Right lobe of liver (tissue), 6 donors: ENCODE measurements around the gene MYO9A. TPM values are rescaled to one million over a fixed set of nuclear protein-coding genes. Genes with fewer than 3 reads are reported as not detected.

ENCODE experiments used
- ATAC-seq, 4 donors: fragments of 200-7000 bp; cut with Tn5 transposase; one replicate each; pipeline ENCODE4 v1.9.1; 2020; ENCODE audit warnings: mild to moderate bottlenecking in 4 of 4, moderate library complexity in 4 of 4
- DNase-seq, 3 donors: peaks; one replicate each; pipeline ENCODE4 v3.0.0-alpha.2; 2020
- H3K27ac ChIP-seq, 3 donors: fragments of 200-600 bp; one replicate each; pipeline ENCODE4 v1.8.0; 2022
- H3K27me3 ChIP-seq, 2 donors: fragments of 200-600 bp; one replicate each; pipeline ENCODE4 v1.8.0; 2022
- H3K36me3 ChIP-seq, 4 donors: fragments of 200-600 bp; sonication (generic) in 1 of 4; one replicate each; pipeline versions ENCODE4 v1.5.1 to v1.8.0; 2017 to 2022; ENCODE audit warnings: control low read depth in 1 of 4
- H3K4me1 ChIP-seq, 4 donors: fragments of 200-600 bp; sonication (generic) in 1 of 4; one replicate each; pipeline versions ENCODE4 v1.5.1 to v1.8.0; 2017 to 2022; ENCODE audit warnings: control low read depth in 1 of 4
- H3K4me3 ChIP-seq, 3 donors: fragments of 200-600 bp; one replicate each; pipeline ENCODE4 v1.8.0; 2022
- H3K9me3 ChIP-seq, 4 donors: fragments of 200-600 bp; sonication (generic) in 1 of 4; one replicate each; pipeline versions ENCODE4 v1.5.1 to v1.8.0; 2017 to 2022; ENCODE audit warnings: control low read depth in 1 of 4
- CTCF ChIP-seq, 4 donors: fragments of 200-600 bp in 3 of 4; fragments of 450-650 bp in 1 of 4; IDR thresholded peaks; one replicate each; pipeline versions ENCODE4 v1.5.1 to v1.8.0; 2016 to 2022; ENCODE audit warnings: antibody characterized with exemption in 4 of 4, mild to moderate bottlenecking in 2 of 4
- POLR2A ChIP-seq: fragments of 450-650 bp; IDR thresholded peaks from one replicate; pipeline ENCODE4 v1.6.1; 2017; ENCODE audit warnings: antibody characterized with exemption, mild to moderate bottlenecking
- WGBS: methylation state at CpG from one replicate; pipeline ENCODE4 v1.1.6; 2018; ENCODE audit warnings: low coverage, low lambda C conversion rate; ENCODE audit not compliant: insufficient coverage; ENCODE audit errors: missing lambda C conversion rate; 5-methylcytosine and 5-hydroxymethylcytosine counted together
- intact Hi-C, 2 donors: fragments of 100-400 bp; cut with DNase I; formaldehyde crosslinking; loops; one replicate each; pipeline versions ENCODE4 v1.11.2 to v1.14.1; 2022
- total RNA-seq, 6 experiments: library from RNA; depleted of rRNA in 2 of 6; stranded (reverse); fragments of >200 nt in 2 of 6; fragmentation: NEBNext Ultra II Directional in 3 of 6; extraction: Animal tissue kit (Norgen Biotek cat#: 25700) in 3 of 6; gene quantifications; one replicate each; pipeline versions ENCODE4 v1.1.0 to v1.2.4, GENCODE V29; 2016 to 2023
- donor health status: DM: no; HTN: yes; CAD: no.
- donor health status: DM: no; HTN: no; CAD: no.
- donor health status: DM: no; HTN: no; CAD: no.
- donor health status: DM: no; HTN: yes; CAD: no.
- donor health status: DM: no; HTN: yes; CAD: no.

MYO9A gene
- total RNA-seq, 6 experiments from 2014 or later = 5.6 to 10.4 (median 8.5) TPM

GRCh38 chr15:71943806-71944205 is 174.1 kb downstream of the MYO9A start:
- H3K27me3 ChIP-seq = no peaks in the 10 kb centered on the region
- H3K4me1 ChIP-seq = no peaks in the 10 kb centered on the region
- WGBS = 88% methylated on average over 5 of the region's 5 CpGs
- H3K27ac ChIP-seq = no peak overlapping the region
- H3K9me3 ChIP-seq = no peaks in the 10 kb centered on the region
- no peaks in the 10 kb centered on the region for H3K36me3 ChIP-seq
- DNase-seq (no peak), ATAC-seq (no peak)
- intact Hi-C loops = no loop called here
- no peak overlapping the region for H3K4me3 ChIP-seq
- TF ChIP-seq POLR2A (no peak), CTCF (IDR thresholded peaks at IDR 0.05) (no peak)

GRCh38 chr15:71939981-71940588 is 177.9 kb downstream of the MYO9A start:
- Histone ChIP-seq H3K4me1 (no peaks in the 10 kb centered on the region), H3K9me3 (no peaks in the 10 kb centered on the region), H3K27ac (no peak overlapping the region), H3K4me3 (no peak overlapping the region), H3K36me3 (no peaks in the 10 kb centered on the region), H3K27me3 (no peaks in the 10 kb centered on the region)
- no peak for ATAC-seq
- WGBS = 90% methylated on average over 2 of the region's 6 CpGs
- DNase-seq = no peak
- intact Hi-C loops = no loop called here
- no peak for TF ChIP-seq POLR2A
- TF ChIP-seq CTCF (IDR thresholded peaks at IDR 0.05) = no peak

GRCh38 chr15:71937650-71938311 is 180.2 kb downstream of the MYO9A start:
- intact Hi-C loops = no loop called here
- Histone ChIP-seq H3K9me3 (no peaks in the 10 kb centered on the region), H3K36me3 (no peaks in the 10 kb centered on the region), H3K4me1 (no peaks in the 10 kb centered on the region), H3K27me3 (no peaks in the 10 kb centered on the region), H3K27ac (no peak overlapping the region), H3K4me3 (no peak overlapping the region)
- no peak for TF ChIP-seq CTCF (IDR thresholded peaks at IDR 0.05)
- no peak for TF ChIP-seq POLR2A
- DNase-seq = no peak
- ATAC-seq = no peak
- 78% methylated on average over 3 of the region's 3 CpGs for WGBS

GRCh38 chr15:71934446-71934845 is 183.5 kb downstream of the MYO9A start:
- ATAC-seq = no peak
- no peaks in the 10 kb centered on the region for H3K36me3 ChIP-seq

More at GRCh38 chr15:71934446-71934845, 183.5 kb downstream of the MYO9A start:
- DNase-seq = no peak
- intact Hi-C loops = no loop called here
- H3K4me3 ChIP-seq = no peak overlapping the region
- TF ChIP-seq POLR2A = no peak
- TF ChIP-seq CTCF (IDR thresholded peaks at IDR 0.05) = no peak
- no peaks in the 10 kb centered on the region for H3K27me3 ChIP-seq
- WGBS = 65% methylated on average over 3 of the region's 3 CpGs
- H3K27ac ChIP-seq = no peak overlapping the region
- H3K4me1 ChIP-seq = no peaks in the 10 kb centered on the region
- no peaks in the 10 kb centered on the region for H3K9me3 ChIP-seq
